Body of pancreas (tissue), 4 donors: ENCODE results near the gene CLSTN1. TPM values are rescaled to one million over a fixed set of nuclear protein-coding genes. Genes with fewer than 3 reads are reported as not detected.
"Not testable (repeated sequence)": the region's sequence is repeated elsewhere in the genome, so short reads cannot be mapped to it uniquely, and the experiment has no call there.

ENCODE experiments used
- ATAC-seq: fragments of 150-250 bp; one replicate; pipeline ENCODE4 v1.9.1; 2016
- DNase-seq, 4 donors: peaks; one replicate each; pipeline ENCODE4 v3.0.0-alpha.2; 2019
- H3K27ac ChIP-seq, 4 donors: fragments of 200-600 bp; sonication (generic); 1 replicate in 3 of 4; 2 replicates in 1 of 4; pipeline versions ENCODE4 v1.5.1 to v1.6.1; 2016 to 2019; ENCODE audit warnings: mild to moderate bottlenecking in 1 of 4, mixed read lengths in 1 of 4, moderate library complexity in 1 of 4
- H3K27me3 ChIP-seq, 2 donors: fragments of 200-600 bp; sonication (generic); one replicate each; pipeline ENCODE4 v1.6.0; 2016; ENCODE audit warnings: mild to moderate bottlenecking in 1 of 2
- H3K36me3 ChIP-seq, 2 donors: fragments of 200-600 bp; sonication (generic); replicated peaks in 1 of 2; 2 replicates each; pipeline ENCODE4 v1.5.1; 2016; ENCODE audit warnings: low read depth in 2 of 2; ENCODE audit not compliant: insufficient read depth in 1 of 2
- H3K4me1 ChIP-seq: fragments of 200-600 bp; sonication (generic); one replicate; pipeline ENCODE4 v1.6.0; 2016
- H3K4me3 ChIP-seq, 2 donors: fragments of 200-600 bp; sonication (generic); 1 replicate in 1 of 2; 2 replicates in 1 of 2; pipeline ENCODE4 v1.5.1; 2016 to 2019
- H3K9me3 ChIP-seq, 3 donors: fragments of 200-600 bp; sonication (generic); 1 replicate in 2 of 3; 2 replicates in 1 of 3; pipeline ENCODE4 v1.5.1; 2016
- POLR2A ChIP-seq, 3 donors: fragments of 450-650 bp; IDR thresholded peaks; one replicate each; pipeline ENCODE4 v1.6.1; 2016; ENCODE audit warnings: antibody characterized with exemption in 3 of 3, mild to moderate bottlenecking in 2 of 3
- WGBS, 2 donors: methylation state at CpG; one replicate each; pipeline ENCODE4 v1.1.5; 2017; 5-methylcytosine and 5-hydroxymethylcytosine counted together
- intact Hi-C: fragments of 100-400 bp; cut with DNase I; formaldehyde crosslinking; loops from one replicate; pipeline ENCODE4 v1.15.1; 2023
- total RNA-seq, 2 donors: library from RNA; depleted of rRNA; stranded (reverse); fragments of >200 nt; gene quantifications; one replicate each; pipeline ENCODE4 v1.1.0, GENCODE V29; 2016
- TF ChIP-seq, protein P1 (sequence below), 7 experiments: fragments of 450-650 bp in 4 of 7; fragments of 200-600 bp in 3 of 7; sonication (generic) in 3 of 7; IDR thresholded peaks; one replicate each; pipeline ENCODE4 v1.5.1; 2016 to 2019; ENCODE audit warnings: antibody characterized with exemption in 7 of 7

The CLSTN1 gene
- total RNA-seq, 2 donors from 2014 or later: 60.2 to 64.6 TPM

DNA sequence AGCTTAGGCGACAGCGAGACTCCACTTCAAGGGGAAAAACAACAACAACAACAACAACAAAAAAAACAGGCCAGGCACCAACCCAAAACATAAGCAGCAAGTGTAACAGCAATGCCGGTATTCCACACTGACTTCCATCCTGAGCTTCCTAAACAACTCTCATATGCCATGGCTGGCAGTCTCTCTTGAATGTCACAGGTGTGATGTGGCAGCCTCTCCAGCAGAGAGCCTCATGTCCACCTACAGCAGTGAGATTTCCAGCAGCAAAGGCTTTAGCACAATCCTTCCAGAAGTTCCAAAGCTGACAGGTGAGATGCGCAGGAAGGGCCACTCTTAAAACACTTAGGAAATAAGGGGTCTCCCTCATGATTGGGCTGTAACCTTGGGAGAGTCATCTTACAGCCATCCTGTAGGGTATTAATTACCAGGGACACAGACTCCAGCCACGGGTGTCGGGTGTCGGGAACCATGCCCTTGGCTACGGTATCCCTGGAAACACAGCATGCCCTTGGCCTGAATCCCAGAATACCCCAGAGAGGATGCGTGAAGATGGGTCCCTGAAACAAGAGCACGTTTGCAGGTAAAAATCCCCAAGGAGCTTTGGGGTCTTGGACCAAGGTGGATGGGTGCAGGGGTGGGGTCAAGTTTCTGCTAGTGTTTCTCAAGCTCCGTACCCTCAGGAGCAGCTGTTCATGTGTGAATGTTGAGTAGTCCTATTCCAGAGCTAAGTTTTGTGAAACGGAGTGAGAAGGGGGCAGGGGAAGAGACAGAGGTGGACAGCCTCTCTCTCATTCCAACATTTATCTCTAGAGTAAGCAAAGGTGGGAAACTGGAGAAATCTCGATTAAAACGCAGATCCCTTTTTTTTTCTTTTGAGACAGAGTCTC lies 31.4 kb downstream of the CLSTN1 start:
- H3K36me3 ChIP-seq: no peaks in the 10 kb centered on the region
- H3K27me3 ChIP-seq: no peaks in the 10 kb centered on the region
- no peaks in the 10 kb centered on the region for H3K9me3 ChIP-seq
- peaks cover 39% of the 10 kb centered on the region for H3K4me1 ChIP-seq
- H3K27ac ChIP-seq: peak overlapping the region in 2 of 4 donors; percentile 4 to 33
- DNase-seq (peak; percentile 38 to 64 (median 58)), ATAC-seq (peak; percentile 61)
- H3K4me3 ChIP-seq: no peak overlapping the region
- no peak for TF ChIP-seq POLR2A (IDR thresholded peaks at IDR 0.05)
- TF ChIP-seq, protein P1, sequence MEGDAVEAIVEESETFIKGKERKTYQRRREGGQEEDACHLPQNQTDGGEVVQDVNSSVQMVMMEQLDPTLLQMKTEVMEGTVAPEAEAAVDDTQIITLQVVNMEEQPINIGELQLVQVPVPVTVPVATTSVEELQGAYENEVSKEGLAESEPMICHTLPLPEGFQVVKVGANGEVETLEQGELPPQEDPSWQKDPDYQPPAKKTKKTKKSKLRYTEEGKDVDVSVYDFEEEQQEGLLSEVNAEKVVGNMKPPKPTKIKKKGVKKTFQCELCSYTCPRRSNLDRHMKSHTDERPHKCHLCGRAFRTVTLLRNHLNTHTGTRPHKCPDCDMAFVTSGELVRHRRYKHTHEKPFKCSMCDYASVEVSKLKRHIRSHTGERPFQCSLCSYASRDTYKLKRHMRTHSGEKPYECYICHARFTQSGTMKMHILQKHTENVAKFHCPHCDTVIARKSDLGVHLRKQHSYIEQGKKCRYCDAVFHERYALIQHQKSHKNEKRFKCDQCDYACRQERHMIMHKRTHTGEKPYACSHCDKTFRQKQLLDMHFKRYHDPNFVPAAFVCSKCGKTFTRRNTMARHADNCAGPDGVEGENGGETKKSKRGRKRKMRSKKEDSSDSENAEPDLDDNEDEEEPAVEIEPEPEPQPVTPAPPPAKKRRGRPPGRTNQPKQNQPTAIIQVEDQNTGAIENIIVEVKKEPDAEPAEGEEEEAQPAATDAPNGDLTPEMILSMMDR (IDR thresholded peaks at IDR 0.05): peak in 5 of 7 experiments; percentile 11 to 60 (median 49)
- 37 to 41% methylated on average over 14 of the region's 14 CpGs for WGBS, 2 donors
- intact Hi-C loops: no loop called here

DNA sequence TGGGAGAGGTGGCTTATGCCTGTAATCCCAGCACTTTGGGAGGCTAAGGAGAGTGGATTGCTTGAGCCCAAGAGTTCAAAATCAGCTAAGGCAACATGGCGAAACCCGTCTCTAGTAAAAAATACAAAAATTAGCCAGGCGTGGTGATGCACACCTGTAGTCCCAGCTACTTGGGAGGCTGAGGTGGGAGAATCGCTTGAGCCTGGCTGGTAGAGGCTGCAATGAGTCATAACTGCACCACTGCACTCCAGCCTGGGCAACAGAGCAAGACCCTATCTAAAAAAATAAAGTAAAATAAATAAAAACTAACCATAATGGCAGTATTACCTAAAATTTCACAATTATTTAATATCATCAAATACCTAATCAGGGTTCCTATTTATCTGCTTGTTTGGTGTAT lies 34.1 kb downstream of the CLSTN1 start:
- H3K27me3 ChIP-seq, H3K9me3 ChIP-seq, DNase-seq, H3K4me3 ChIP-seq, H3K27ac ChIP-seq, H3K36me3 ChIP-seq, ATAC-seq: not testable (repeated sequence)
- 92 to 98% methylated on average over 4 of the region's 4 CpGs for WGBS, 2 donors
- intact Hi-C loops: loop anchor here (5.0 kb wide), 1 partner anchor 78 kb away; no protein-coding TSS in a partner anchor
- H3K4me1 ChIP-seq: peaks cover 15% of the 10 kb centered on the region

DNA sequence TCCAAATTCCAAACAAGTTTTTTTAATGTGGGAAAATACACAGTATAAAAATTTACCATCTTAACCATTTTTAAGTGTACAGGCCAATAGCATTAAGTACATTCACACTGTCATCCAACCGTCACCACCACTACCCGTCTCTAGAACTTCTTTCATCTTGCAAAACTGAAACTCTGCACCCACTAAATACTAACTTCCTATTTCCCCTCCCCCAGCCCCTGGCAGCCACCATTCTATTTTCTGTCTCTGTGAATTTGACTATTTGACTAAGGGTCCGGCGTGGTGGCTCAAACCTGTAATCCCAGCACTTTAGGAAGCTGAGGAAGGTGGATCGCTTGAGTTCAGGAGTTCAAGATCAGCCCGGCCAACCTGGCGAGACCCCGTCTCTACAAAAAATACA lies 36.1 kb downstream of the CLSTN1 start:
- ATAC-seq: no peak

DNA sequence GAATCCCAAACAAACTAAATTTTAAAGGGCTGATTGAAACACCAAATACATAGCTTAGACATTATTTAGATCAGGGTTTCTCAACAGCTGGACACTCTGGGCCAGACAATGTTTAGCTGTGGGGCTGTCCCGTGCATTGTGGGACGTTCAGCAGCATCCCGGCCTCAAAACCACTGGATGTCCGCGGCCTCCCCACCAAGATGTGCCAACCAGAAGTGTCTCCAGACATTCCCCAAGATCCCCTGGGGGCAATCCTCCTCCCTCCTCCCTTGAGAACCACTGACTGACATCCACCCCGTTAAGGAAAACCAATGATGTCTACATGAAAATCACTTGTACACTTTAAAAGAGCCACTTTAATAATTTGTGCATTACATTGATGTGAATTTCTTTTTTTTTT lies 38.4 kb downstream of the CLSTN1 start:
- Histone ChIP-seq H3K27me3 (no peaks in the 10 kb centered on the region), H3K9me3 (no peaks in the 10 kb centered on the region), H3K36me3 (no peaks in the 10 kb centered on the region), H3K4me3 (no peak overlapping the region), H3K4me1 (peaks cover 3% of the 10 kb centered on the region), H3K27ac (no peak overlapping the region)
- WGBS, 2 donors: 63 to 66% methylated on average over 6 of the region's 6 CpGs
- TF ChIP-seq POLR2A (IDR thresholded peaks at IDR 0.05): no peak
- TF ChIP-seq, protein P1 (IDR thresholded peaks at IDR 0.05): no peak
- DNase-seq: no peak
- intact Hi-C loops: loop anchor here (5.0 kb wide), 1 partner anchor 82 kb away; no protein-coding TSS in a partner anchor
- no peak for ATAC-seq

More for the DNA sequence above, 36.1 kb downstream of the CLSTN1 start:
- no peaks in the 10 kb centered on the region for H3K9me3 ChIP-seq
- intact Hi-C loops: loop anchor here (5.0 kb wide), 1 partner anchor 80 kb away; no protein-coding TSS in a partner anchor
- H3K4me1 ChIP-seq: peaks cover 8% of the 10 kb centered on the region
- no peak for DNase-seq
- TF ChIP-seq POLR2A (IDR thresholded peaks at IDR 0.05): no peak
- TF ChIP-seq, protein P1 (IDR thresholded peaks at IDR 0.05): no peak
- no peak overlapping the region for H3K4me3 ChIP-seq
- H3K27ac ChIP-seq: no peak overlapping the region
- no peaks in the 10 kb centered on the region for H3K27me3 ChIP-seq
- 83 to 93% methylated on average over 8 of the region's 8 CpGs for WGBS, 2 donors
- H3K36me3 ChIP-seq: no peaks in the 10 kb centered on the region

DNA sequence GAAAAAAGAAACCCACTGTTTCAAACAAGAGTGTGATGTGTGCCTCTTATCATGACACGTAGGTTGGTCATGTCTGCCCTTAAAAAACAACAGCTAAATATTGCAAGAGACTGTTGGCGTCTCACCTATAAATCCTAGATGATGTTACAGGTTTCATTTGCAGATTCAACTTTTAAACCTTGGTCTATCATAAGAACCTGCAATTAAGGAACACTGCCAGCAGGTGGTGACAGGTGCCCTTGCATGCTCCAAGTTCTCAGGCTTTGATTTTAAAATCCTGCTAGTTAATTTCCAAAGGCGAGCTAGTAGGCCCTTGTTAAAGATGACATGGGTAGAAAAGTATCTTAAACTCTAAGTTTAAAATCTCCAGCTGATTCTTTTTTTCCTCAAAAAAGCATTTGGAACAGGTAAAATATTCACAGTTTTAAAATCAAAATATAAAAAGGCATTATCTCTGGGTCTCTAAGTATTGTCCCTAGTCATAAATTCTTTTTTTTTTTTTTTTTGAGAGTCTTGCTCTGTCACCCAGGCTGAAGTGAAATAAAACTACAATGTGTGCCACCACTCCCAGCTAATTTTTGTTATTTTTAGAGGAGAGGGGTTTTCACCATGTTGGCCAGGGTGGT lies 39.1 kb downstream of the CLSTN1 start:
- ATAC-seq (peak; percentile 75), DNase-seq (peak; percentile 68 to 78 (median 74))
- intact Hi-C loops: loop anchor here (5.0 kb wide), 1 partner anchor 83 kb away; no protein-coding TSS in a partner anchor
- Histone ChIP-seq H3K27me3 (no peaks in the 10 kb centered on the region), H3K9me3 (no peaks in the 10 kb centered on the region), H3K27ac (no peak overlapping the region), H3K4me3 (no peak overlapping the region), H3K36me3 (no peaks in the 10 kb centered on the region), H3K4me1 (peaks cover 3% of the 10 kb centered on the region)
- 38 to 41% methylated on average over 3 of the region's 3 CpGs for WGBS, 2 donors
- TF ChIP-seq, protein P1 (IDR thresholded peaks at IDR 0.05): peak; percentile 60 to 87 (median 80)
- no peak for TF ChIP-seq POLR2A (IDR thresholded peaks at IDR 0.05)
